NCI-H2171 treated with DMSO at 0.1 percent for 48 hours (cell line): ENCODE data around the gene DPP10.

Source experiments
- DNase-seq: peaks from one replicate; lab custom pipeline; 2025; lab: John Stamatoyannopoulos, UW

DPP10 gene

DNA sequence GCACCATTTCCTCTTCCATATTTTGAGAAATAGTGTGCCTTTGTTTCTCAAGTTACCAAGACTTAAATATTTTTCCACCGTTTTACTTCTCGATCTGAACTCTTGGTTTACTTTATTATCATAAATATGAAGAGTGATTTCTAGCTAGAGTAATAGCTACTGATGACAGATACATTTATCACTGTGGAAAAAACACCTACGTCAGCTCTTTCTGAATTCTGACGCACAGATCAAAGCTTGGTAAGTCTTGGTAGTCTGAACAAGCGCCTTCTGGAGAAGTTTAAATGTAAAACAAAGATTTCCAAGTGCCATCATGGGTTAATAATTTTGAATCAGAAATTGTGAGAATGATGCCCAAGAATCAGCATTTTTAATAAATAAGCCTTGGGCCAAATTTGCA lies 367.7 kb downstream of the DPP10 start:
- DNase-seq, result no peak

DNA sequence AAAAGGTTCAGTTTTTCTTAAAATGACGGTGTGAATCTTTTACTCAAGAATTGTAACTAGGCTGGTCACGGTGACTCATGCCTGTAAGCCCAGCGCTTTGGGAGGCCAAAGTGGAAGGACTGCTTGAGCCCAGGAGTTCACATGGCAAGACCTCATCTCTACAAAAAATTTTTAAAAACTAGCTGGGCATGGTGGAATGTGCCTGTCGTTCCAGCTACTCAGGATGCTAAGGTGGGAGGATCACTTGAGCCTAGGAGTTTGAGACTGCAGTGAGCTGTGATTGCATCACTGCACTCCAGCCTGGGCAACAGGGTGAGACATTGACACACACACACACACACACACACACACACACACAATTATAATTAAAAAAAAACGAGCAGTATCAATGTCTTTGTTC lies 369.8 kb downstream of the DPP10 start:
- DNase-seq, result no peak

GRCh38 chr2:114814355-114814754 lies 371.9 kb downstream of the DPP10 start:
- DNase-seq, result no peak

- DNase-seq, result no peak
These were observed 378.6 kb downstream of the DPP10 start for GRCh38 chr2:114821055-114821454.

- DNase-seq, result no peak
These were observed 401.5 kb downstream of the DPP10 start for GRCh38 chr2:114843963-114844362.

DNA sequence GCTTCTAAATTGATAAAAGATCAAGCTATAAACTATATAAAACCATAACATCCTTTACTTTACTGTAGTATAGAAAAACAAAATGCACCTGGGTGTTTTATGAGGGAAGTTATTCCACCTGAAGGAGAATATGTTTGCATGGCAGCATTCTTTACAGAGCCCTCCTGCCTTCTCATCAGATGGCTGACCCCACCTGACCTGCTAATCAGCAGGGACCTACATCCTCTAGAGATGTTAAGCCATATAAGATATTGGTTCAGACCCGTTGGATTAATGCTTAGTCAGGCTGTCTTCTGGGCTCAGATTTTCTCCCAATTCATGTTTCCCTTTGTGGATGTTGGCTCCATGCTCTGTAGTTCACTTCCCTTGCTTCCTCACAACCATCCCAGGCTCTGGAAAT lies 414.8 kb downstream of the DPP10 start:
- DNase-seq, result no peak

DNA sequence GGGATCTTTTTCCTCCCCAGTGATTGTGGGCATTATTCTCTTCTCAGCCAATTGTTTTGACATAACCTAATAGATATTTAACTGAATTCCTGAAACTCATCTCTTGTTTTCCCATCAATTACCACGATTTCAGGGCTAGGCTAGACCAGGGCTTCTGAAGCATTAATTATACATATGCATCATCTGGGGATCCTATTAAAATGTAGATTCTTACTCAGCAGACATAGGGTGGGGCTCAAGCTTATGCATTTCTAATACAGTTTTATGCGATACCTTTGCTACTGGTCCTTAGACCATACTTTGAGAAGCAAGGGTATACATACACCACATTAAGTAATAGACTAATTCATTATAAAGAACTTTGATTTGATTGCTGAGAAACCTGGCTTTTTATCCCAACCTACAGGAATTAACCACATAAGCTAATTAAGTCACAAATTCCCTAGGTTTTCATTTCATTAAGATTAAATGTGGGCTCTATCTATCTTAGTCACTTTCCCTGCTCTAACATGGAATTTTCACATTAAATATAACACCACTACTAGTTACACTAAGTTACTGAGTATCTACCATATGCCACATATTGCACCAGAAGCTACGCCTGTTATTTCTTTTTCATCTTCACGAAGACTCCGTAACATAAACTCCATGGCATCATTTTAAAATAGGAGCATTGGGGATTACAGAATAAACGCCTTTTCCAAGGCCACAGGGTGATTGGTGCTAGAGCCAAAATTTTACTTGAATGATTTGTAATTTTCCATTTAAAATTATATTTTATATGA lies 417.5 kb downstream of the DPP10 start:
- no peak for DNase-seq

DNA sequence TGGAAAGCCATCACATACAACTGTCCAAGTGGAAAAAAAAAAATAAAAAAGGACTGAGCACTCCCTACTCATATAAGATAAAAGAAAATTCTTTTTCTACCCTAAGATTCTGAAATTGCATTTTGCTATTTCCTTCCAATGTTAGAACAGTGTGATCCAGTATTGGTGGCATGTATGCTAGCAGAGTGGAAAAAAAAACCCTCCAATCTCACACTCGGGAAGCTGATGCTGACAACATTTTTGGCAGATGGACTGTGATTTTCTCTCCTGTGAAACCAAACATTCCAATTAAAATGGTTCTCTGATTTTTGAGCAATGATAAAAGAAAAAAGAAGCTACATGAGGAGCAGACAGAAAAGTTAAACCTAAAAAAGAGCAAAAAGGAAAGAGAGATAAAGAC lies 419.8 kb downstream of the DPP10 start:
- no peak for DNase-seq

DNA sequence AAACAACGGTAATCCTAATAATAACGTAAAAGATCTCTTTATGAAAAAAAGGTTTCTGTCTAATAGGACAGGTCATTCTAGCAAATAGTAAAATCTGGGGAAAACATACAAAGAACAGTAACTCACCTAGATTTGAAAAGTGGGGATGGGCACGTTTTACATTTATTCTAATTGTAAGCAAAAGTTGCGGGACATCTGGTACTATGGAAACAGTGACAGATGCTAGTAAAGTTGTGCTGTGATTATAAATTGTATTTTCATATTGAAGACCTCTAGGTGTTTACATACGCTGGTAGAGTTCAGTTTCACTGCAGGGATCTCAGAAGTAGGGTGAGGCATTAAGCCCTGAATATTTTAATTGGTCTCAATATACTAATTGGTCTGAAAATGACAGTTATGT lies 422.5 kb downstream of the DPP10 start:
- DNase-seq, result no peak

DNA sequence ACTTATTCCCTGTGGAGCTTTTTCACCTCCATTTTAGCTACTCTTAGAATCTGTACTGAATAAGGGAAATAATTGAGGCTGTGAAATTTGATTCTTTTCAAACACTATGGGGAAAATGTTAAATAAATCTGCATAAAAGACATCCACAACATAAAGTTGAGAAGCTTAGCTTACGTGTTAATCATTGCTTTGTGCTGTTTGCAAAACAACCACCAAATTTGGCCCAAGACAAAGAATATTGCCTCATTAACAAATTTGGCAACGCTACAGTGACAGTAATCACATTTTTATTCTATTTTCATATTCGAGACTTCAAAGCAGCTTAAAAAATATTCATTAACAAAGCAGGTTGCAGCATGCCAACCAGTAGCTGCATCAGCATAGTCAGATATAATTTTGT lies 437.6 kb downstream of the DPP10 start:
- DNase-seq, result no peak

GRCh38 chr2:114919985-114920384 lies 477.5 kb downstream of the DPP10 start:
- no peak for DNase-seq

GRCh38 chr2:114922076-114922475 lies 479.6 kb downstream of the DPP10 start:
- no peak for DNase-seq

DNA sequence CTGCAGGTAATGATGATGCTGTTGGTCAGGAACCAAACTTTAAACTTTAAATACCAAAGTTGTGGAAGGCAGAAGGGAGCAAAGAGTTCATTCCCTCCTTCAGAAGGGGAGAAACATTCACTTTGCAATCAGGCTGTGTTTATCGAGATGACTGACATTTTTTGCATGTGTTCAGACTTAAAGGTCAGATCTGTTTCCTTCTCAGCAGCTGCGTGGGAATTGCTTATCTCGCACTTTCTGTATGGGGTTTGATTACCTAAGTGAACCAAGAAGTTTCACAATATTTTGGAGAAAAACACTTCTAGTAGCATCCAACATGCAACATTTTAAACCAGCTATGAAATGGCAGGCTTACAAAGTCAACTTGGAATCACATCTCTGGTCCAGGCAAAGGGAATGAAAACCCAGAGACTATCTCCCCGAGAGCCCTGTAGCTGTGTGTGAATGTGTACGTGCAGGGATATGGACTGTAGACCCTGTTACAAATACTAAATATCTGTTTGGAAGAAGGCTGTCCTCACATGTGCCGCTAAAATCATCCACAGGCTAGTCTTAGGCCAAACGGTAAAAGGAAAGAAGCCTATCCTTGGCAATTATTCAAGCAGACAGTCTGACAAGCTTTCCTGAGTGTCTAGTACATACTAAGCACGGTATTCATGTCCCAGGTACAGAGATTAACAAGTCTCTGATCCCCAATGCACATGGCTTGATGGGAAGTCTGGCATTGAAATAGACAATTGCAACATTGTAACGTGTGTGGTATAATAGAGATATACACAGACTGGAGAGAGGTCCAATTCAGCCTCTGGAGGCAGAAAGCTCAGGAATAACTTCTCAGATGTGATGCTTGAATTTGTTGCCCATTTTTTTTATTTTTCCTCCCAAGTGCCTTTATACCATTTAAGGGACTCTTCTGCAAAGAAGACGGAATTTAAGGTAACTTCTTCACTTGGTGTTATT lies 483.1 kb downstream of the DPP10 start:
- DNase-seq, result no peak

- no peak for DNase-seq
These were observed 483.9 kb downstream of the DPP10 start for GRCh38 chr2:114926303-114926702.

DNA sequence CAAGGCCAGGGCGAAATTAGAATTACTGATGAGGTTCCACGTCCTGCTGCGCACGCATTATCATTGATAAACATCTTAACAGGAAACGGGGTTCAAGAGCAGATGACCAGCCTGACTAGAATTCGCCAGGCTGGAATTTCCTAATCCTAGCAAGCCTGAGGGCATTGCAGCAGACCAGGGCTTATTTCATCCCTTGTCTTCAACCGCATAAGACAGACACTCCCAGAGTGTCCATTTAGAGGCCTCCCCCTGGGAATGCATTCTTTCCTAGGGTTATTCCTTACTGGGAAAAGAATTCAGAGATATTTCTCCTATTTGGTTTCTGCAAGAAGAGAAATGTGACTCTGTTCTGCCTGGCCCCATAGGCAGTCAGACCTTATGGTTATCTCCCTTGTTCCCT lies 486.8 kb downstream of the DPP10 start:
- DNase-seq, result no peak

DNA sequence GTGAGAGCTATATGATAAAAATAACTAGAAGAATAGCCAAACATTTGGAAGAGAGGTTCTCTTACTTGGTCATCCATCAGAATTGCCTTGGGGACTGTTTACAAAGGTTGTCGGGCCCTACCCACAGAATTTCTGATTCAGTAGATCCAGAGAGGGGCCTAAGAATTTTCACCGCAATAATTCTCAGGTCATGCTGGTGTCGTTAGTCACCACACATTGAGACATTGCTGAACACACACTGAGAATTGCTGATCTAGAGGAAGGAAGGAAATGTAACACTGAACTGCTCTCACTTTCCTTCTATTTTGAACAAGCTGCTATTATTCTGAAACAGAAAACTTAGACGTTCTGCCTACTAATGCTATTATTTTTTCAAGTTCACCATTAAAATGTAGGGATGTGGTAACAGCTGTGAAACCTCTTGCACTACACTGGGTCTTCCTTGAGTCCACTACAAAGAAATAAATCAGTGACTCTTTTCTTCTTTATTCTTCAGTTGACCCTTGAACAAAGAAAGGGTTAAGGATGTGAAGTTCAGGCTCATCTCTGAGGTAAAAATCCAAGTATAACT lies 491.3 kb downstream of the DPP10 start:
- DNase-seq, result no peak

DNA sequence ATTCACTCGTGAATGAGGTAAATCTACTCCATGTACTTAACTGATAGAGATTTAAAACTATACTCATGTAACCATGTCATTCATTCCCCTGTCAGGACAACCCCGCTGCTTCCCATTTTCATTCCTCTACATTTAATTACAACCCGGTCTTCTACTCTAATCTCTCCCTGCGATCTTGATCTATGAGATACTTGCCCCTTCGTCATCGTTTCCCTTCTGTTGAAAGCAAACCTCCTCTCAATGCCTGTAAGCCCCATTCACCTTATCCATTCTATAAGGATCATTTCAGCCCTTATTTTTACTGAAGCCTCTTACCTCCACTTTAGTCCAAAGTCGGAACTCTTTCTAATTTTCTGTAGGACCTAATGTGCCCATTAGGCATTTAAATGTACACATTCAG lies 492.6 kb downstream of the DPP10 start:
- no peak for DNase-seq

- no peak for DNase-seq
These were observed 495.0 kb downstream of the DPP10 start for GRCh38 chr2:114937366-114937930.

GRCh38 chr2:114940785-114941458 lies 498.5 kb downstream of the DPP10 start:
- no peak for DNase-seq

DNA sequence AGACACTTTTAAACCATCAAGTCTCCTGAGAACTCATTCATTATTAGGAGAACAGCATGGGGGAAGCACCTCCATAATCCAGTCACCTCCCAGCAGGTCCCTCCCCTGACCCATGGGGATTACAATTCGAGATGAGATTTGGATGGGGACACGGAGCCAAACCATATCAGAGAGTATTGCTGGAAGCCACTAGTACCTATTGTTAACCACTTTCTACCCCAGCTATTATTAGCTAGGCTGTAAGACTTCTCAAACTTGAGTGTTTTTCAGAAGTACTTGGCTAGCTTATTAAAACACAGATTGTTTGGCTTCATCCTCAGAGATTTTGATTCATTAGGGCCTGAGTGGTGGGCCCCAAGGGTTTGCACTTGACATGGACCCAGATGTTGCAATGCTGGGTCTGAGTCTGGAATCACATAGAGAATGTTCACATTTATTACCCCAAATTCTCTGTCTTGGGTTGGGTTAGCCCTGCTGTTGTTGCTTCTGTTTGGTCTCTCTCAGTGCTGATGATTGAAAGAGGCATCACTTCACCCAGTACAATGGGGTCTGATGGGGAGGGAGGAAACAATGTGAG lies 506.9 kb downstream of the DPP10 start:
- no peak for DNase-seq

- no peak for DNase-seq
These were observed 517.9 kb downstream of the DPP10 start for GRCh38 chr2:114960389-114960788.

DNA sequence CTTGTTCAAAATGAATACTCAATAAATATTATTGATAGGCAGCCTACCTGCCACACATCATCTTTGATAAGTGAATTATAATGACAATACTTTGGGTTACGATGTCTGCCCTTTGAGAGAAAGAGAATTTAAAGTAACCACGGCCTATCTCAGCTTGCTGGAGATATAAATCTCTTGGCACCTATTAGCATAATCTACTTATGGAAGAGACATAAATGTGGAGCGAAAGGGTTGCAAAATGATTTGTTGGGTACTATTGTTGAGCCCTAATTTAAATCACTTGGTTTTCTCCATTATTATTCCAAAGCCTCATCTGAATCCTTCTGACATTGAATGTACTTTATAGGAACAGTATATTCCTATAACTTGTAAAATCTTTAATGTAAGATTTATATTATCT lies 520.1 kb downstream of the DPP10 start:
- no peak for DNase-seq
